ENCODE measurements around the gene C11orf97.

C11orf97 gene

DNA sequence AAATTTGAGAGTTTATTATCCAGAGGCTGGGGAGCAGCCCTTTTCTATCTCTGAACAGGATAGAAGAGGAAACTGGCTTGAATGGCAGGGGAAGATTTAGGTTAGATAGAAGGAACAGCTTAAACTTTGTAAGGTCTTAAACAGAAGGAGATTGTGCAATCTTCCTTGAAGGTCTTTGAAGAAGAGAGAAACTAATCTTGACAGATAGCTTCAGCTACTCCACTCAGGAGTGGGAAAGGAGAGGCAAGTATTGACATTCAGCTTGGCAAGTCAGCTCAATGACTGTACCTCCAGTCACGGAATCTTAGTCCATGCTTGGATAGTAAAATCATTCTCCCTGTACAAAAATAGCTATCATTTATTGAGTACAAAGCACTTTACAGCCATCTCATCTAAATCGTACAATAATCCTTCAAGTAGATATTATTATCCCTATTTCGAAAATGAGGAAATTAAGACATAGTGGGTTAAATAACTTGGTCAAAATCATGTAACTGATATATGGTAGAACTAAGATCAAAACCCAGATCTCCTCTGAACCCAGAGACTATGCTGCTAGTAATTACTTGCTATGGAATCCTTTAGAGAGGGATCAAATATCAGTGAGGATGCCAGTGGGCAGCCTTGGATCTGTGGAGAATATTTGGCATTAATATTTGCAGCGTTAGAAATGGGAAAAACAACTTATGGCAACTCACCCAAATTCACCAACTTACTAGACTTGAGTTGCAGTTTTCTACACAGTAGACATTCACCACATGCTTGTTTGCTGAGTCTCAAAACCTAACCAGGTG lies 14.6 kb downstream of the C11orf97 start:
- Mint-ChIP-seq H3K36me3 (ENCODE audit: low read depth) (no peaks in the 10 kb centered on the region), H3K9me3 (no peaks in the 10 kb centered on the region), H3K4me3 (peak overlapping the region in 1 of 3 experiments; percentile 29), H3K4me1 (peaks cover 23% of the 10 kb centered on the region), H3K27me3 (ENCODE audit: low read depth) (no peaks in the 10 kb centered on the region), H3K27ac (peak overlapping the region; percentile 92 to 96 (median 95))
- TF ChIP-seq, protein P1, sequence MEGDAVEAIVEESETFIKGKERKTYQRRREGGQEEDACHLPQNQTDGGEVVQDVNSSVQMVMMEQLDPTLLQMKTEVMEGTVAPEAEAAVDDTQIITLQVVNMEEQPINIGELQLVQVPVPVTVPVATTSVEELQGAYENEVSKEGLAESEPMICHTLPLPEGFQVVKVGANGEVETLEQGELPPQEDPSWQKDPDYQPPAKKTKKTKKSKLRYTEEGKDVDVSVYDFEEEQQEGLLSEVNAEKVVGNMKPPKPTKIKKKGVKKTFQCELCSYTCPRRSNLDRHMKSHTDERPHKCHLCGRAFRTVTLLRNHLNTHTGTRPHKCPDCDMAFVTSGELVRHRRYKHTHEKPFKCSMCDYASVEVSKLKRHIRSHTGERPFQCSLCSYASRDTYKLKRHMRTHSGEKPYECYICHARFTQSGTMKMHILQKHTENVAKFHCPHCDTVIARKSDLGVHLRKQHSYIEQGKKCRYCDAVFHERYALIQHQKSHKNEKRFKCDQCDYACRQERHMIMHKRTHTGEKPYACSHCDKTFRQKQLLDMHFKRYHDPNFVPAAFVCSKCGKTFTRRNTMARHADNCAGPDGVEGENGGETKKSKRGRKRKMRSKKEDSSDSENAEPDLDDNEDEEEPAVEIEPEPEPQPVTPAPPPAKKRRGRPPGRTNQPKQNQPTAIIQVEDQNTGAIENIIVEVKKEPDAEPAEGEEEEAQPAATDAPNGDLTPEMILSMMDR (IDR thresholded peaks at IDR 0.05; ENCODE audit: unreplicated experiment in 3 of 3): no peak

DNA sequence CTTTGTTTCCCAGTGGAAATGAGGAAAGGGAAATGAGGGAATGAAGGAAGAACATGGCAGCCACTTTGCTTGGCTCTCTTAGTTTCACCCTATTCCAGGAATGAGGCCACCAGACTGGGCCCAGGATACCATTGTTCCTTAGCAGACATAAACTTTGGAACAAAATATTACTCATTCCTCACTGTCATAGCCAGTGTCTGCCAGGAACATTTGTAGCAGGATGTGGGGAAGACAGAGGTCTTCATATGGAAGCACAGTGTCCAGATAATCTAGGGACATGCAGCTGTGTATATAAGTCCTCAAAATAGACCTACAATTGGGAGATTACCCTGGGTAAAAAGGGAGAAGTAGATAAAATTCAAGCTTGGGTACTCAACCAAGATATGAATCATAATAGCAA lies 16.3 kb downstream of the C11orf97 start:
- Mint-ChIP-seq H3K36me3 (ENCODE audit: low read depth) (no peaks in the 10 kb centered on the region), H3K27ac (no peak overlapping the region), H3K4me1 (peaks cover 23% of the 10 kb centered on the region), H3K4me3 (no peak overlapping the region), H3K9me3 (no peaks in the 10 kb centered on the region), H3K27me3 (ENCODE audit: low read depth) (no peaks in the 10 kb centered on the region)
- TF ChIP-seq, protein P1 (IDR thresholded peaks at IDR 0.05; ENCODE audit: unreplicated experiment in 3 of 3): no peak

DNA sequence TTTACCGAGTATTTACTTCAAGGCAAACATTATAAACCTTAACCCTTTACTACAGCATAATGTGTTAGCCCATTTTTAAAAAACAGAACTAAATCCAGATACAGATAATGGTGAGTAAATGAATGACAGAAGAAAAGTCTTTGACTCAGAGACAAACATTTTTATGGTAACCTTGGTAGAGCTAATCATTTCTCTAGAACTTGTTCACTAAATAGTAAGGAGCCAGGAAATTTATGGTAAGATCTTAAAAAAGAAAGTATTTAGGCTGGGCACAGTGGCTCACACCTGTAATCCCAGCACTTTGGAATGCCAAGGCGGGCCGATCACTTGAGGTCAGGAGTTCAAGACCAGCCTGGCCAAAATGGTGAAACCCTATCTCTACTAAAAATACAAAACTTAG lies 19.9 kb downstream of the C11orf97 start:
- Mint-ChIP-seq H3K4me3 (no peak overlapping the region), H3K27me3 (ENCODE audit: low read depth) (no peaks in the 10 kb centered on the region), H3K4me1 (peaks cover 3% of the 10 kb centered on the region), H3K36me3 (ENCODE audit: low read depth) (no peaks in the 10 kb centered on the region), H3K27ac (no peak overlapping the region), H3K9me3 (no peaks in the 10 kb centered on the region)
- TF ChIP-seq, protein P1 (IDR thresholded peaks at IDR 0.05; ENCODE audit: unreplicated experiment in 3 of 3): no peak

DNA sequence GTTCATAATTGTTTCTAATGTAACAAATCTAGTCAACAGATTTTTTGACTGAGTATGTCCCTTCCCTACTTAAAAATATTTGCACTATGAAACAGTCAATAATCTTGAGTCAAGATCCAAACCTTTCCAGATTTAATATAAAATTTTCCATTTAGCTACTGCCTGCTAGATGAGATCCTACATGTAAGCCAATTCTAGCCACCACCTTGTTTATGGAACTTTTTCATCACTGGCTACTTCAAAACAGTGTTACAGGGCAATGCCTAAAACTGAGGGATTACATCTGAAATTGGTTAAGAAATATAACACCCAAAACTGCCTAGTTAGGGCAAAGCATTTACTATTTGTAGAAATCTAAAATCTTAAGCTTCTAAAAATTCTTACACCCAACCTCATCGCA lies 20.9 kb downstream of the C11orf97 start:
- TF ChIP-seq, protein P1 (IDR thresholded peaks at IDR 0.05; ENCODE audit: unreplicated experiment in 3 of 3): no peak
- no peaks in the 10 kb centered on the region for H3K36me3 Mint-ChIP-seq (ENCODE audit: low read depth)
- no peaks in the 10 kb centered on the region for H3K4me1 Mint-ChIP-seq
- H3K9me3 Mint-ChIP-seq: no peaks in the 10 kb centered on the region
- H3K4me3 Mint-ChIP-seq: no peak overlapping the region
- no peaks in the 10 kb centered on the region for H3K27me3 Mint-ChIP-seq (ENCODE audit: low read depth)
- H3K27ac Mint-ChIP-seq: no peak overlapping the region

DNA sequence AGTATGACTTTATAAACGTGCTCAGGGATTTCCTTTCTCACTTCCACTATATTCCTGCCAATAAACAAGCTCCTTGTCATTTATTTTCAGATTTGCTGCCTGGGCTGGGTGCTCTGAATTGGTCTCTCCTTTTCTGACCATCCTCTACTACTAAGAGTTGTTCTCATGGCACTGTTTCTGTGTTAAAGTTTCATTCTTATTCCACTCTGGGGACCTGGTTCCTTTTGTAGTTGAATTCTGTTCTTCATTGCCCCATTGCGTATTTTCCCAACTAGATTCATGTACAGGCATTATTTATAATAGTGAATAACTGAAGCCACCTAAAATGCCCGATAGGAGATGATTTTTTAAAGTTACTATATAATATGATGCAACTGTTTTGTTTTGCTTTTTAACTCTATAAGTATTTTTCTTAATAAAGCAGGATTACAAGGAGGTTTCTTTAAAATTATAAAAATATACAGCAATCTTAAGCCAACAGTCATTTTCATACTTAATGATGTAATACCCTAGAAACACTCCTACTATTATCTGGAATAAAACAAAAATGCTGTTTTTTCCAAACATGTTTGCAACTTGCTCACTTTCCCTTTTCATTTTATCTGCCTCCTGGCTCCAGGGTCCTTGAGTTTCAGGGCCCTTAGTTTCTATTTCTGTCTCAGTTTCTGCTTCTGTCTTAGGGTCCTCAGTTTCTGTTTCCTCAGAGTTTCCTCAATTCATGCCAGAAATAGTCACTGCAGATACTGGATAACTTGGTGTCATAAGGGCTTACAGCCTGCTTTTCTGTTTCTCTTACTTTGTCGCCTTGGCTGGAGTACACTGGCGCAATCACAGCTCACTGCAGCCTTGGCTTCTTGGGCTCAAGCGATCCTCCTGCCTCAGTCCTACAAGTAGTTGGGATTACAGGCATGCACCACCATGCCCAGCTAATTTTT lies 21.7 kb downstream of the C11orf97 start:
- Mint-ChIP-seq H3K9me3 (no peaks in the 10 kb centered on the region), H3K27ac (no peak overlapping the region), H3K27me3 (ENCODE audit: low read depth) (no peaks in the 10 kb centered on the region), H3K4me1 (no peaks in the 10 kb centered on the region), H3K4me3 (no peak overlapping the region), H3K36me3 (ENCODE audit: low read depth) (no peaks in the 10 kb centered on the region)
- TF ChIP-seq, protein P1 (IDR thresholded peaks at IDR 0.05; ENCODE audit: unreplicated experiment in 3 of 3): no peak

All from nephron (organoid).